HG03378 (cell line): ENCODE data around the gene CLASP1.
"Not testable (repeated sequence)": the region's sequence is repeated elsewhere in the genome, so short reads cannot be mapped to it uniquely, and the experiment has no call there.

Experiments used
- ATAC-seq: cut with Tn5 transposase; IDR thresholded peaks from one replicate; pipeline ENCODE4 v1.9.1; 2021; ENCODE audit warnings: mild to moderate bottlenecking, moderate library complexity; ENCODE audit not compliant: unreplicated experiment

Gene CLASP1

GRCh38 chr2:121626777-121627524 lies 22.3 kb downstream of the CLASP1 start:
- ATAC-seq, result no peak

GRCh38 chr2:121625953-121626352 lies 23.3 kb downstream of the CLASP1 start:
- ATAC-seq, result no peak

- no peak for ATAC-seq
These were observed 32.1 kb downstream of the CLASP1 start for GRCh38 chr2:121617042-121617599.

- ATAC-seq, result no peak
These were observed 35.5 kb downstream of the CLASP1 start for GRCh38 chr2:121613774-121614173.

- no peak for ATAC-seq
These were observed 36.1 kb downstream of the CLASP1 start for GRCh38 chr2:121613152-121613551.

GRCh38 chr2:121611730-121612705 lies 37.2 kb downstream of the CLASP1 start:
- ATAC-seq, result no peak

- ATAC-seq, result not testable (repeated sequence)
These were observed 38.1 kb downstream of the CLASP1 start for GRCh38 chr2:121611048-121611649.

- ATAC-seq, result not testable (repeated sequence)
These were observed 38.8 kb downstream of the CLASP1 start for GRCh38 chr2:121610487-121610874.

- ATAC-seq, result no peak
These were observed 40.3 kb downstream of the CLASP1 start for GRCh38 chr2:121608967-121609366.

- no peak for ATAC-seq
These were observed 40.9 kb downstream of the CLASP1 start for GRCh38 chr2:121608367-121608766.

GRCh38 chr2:121605820-121606733 lies 43.2 kb downstream of the CLASP1 start:
- ATAC-seq, result no peak

- no peak for ATAC-seq
These were observed 46.1 kb downstream of the CLASP1 start for GRCh38 chr2:121603185-121603584.

- ATAC-seq, result peak; percentile 58
These were observed 49.2 kb downstream of the CLASP1 start for GRCh38 chr2:121599963-121600651.

- ATAC-seq, result no peak
These were observed 51.2 kb downstream of the CLASP1 start for GRCh38 chr2:121598087-121598486.

- peak; percentile 54 for ATAC-seq
These were observed 52.8 kb downstream of the CLASP1 start for GRCh38 chr2:121596221-121597080.

GRCh38 chr2:121595012-121595891 lies 54.0 kb downstream of the CLASP1 start:
- no peak for ATAC-seq

GRCh38 chr2:121591199-121591598 lies 58.1 kb downstream of the CLASP1 start:
- no peak for ATAC-seq

GRCh38 chr2:121588357-121588756 lies 60.9 kb downstream of the CLASP1 start:
- ATAC-seq, result no peak
